Measurements from ENCODE around the gene MAP3K3. TPM values are rescaled to one million over a fixed set of nuclear protein-coding genes. Genes with fewer than 3 reads are reported as not detected.

MAP3K3 gene
- total RNA-seq, 1 donor = 51.0 TPM

- Histone ChIP-seq H2AFZ (ENCODE audit: low read length) (no peak overlapping the region), H3K36me3 (ENCODE audit: insufficient read depth, low read length) (peaks cover 43% of the 10 kb centered on the region), H3K4me3 (ENCODE audit: insufficient read depth, low read length) (no peak overlapping the region), H3K79me2 (ENCODE audit: insufficient read depth, low read length) (peaks cover 4% of the 10 kb centered on the region), H3K4me2 (ENCODE audit: insufficient read depth, low read length) (no peak overlapping the region), H3K9me3 (ENCODE audit: low read depth, low read length) (no peaks in the 10 kb centered on the region), H3K27ac (ENCODE audit: low read depth, low read length) (no peak overlapping the region), H3K27me3 (ENCODE audit: insufficient read depth, low read length) (no peaks in the 10 kb centered on the region), H3K4me1 (ENCODE audit: insufficient read depth, low read length) (no peaks in the 10 kb centered on the region), H4K20me1 (ENCODE audit: insufficient read depth, low read length) (peaks cover 5% of the 10 kb centered on the region)
- DNase-seq (ENCODE audit: insufficient read length, low spot score, missing footprints) = no peak
- TF ChIP-seq, protein P1, sequence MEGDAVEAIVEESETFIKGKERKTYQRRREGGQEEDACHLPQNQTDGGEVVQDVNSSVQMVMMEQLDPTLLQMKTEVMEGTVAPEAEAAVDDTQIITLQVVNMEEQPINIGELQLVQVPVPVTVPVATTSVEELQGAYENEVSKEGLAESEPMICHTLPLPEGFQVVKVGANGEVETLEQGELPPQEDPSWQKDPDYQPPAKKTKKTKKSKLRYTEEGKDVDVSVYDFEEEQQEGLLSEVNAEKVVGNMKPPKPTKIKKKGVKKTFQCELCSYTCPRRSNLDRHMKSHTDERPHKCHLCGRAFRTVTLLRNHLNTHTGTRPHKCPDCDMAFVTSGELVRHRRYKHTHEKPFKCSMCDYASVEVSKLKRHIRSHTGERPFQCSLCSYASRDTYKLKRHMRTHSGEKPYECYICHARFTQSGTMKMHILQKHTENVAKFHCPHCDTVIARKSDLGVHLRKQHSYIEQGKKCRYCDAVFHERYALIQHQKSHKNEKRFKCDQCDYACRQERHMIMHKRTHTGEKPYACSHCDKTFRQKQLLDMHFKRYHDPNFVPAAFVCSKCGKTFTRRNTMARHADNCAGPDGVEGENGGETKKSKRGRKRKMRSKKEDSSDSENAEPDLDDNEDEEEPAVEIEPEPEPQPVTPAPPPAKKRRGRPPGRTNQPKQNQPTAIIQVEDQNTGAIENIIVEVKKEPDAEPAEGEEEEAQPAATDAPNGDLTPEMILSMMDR (IDR thresholded peaks at IDR 0.05; ENCODE audit: extremely low read depth, low read depth, low read length) = no peak
These were observed 29.4 kb upstream of the MAP3K3 start for GRCh38 chr17:63592797-63593196.

DNA sequence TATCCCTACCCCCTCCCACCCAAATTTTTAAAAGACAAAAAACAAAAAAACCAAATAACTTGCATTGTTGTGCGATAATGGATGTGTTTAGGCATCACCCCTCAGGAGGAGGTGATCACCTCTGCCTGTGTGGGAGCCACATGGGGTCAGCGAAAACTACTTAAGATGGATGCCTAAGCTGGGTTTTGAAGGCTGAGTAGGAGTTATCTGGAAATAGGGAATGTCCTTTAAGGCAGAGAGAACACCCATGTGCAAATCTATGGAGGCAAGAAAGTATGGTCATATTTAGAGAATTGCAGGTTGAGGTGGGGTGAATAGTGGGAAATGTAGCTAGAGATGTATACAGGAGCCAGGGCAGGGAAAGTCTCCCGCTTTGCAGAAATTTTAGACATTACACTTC, 27.1 kb upstream of the MAP3K3 start:
- Histone ChIP-seq H3K9me3 (ENCODE audit: low read depth, low read length) (no peaks in the 10 kb centered on the region), H3K36me3 (ENCODE audit: insufficient read depth, low read length) (peaks cover 25% of the 10 kb centered on the region), H3K79me2 (ENCODE audit: insufficient read depth, low read length) (no peaks in the 10 kb centered on the region), H3K27ac (ENCODE audit: low read depth, low read length) (no peak overlapping the region), H3K4me1 (ENCODE audit: insufficient read depth, low read length) (peaks cover 2% of the 10 kb centered on the region), H4K20me1 (ENCODE audit: insufficient read depth, low read length) (no peaks in the 10 kb centered on the region), H3K4me3 (ENCODE audit: insufficient read depth, low read length) (no peak overlapping the region), H3K27me3 (ENCODE audit: insufficient read depth, low read length) (no peaks in the 10 kb centered on the region), H3K4me2 (ENCODE audit: insufficient read depth, low read length) (no peak overlapping the region), H2AFZ (ENCODE audit: low read length) (no peak overlapping the region)
- TF ChIP-seq, protein P1 (IDR thresholded peaks at IDR 0.05; ENCODE audit: extremely low read depth, low read depth, low read length) = no peak
- no peak for DNase-seq (ENCODE audit: insufficient read length, low spot score, missing footprints)

DNA sequence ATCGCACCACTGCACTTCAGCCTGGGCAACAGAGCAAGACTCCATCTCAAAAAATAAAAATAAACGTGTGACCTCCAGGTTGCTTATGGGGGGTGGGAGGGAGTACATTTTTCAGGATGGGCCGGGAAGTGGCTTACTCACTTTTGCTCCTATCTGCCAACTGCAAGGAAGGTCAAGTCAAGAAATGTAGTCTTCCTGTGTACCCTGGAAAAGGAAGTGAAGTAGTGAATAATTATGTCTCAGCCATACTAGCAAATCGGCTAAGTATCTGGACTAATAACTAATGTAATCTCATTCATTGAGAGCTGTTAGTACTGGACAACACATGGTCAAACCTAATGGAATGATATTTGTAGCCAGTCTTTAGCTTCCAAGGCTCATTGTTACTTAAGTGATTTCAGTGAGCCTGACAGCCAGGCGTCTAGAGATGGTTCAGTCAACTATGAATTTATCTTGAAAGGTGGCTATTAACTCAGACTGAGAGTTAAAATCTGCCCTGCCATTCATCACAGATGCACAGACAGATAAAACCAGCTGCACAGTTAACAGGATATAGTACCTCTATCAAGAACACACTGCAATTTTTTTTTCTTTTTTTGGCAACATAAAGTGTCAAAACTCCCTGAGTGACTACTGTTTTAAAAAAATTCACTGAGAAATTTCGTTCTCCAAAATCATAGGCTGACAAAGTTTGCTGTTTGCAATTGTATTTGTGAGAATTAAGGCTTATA, 25.2 kb upstream of the MAP3K3 start:
- H4K20me1 ChIP-seq (ENCODE audit: insufficient read depth, low read length) = no peaks in the 10 kb centered on the region
- no peak overlapping the region for H2AFZ ChIP-seq (ENCODE audit: low read length)
- H3K27ac ChIP-seq (ENCODE audit: low read depth, low read length) = no peak overlapping the region
- peaks cover 15% of the 10 kb centered on the region for H3K4me1 ChIP-seq (ENCODE audit: insufficient read depth, low read length)
- no peak for DNase-seq (ENCODE audit: insufficient read length, low spot score, missing footprints)
- H3K79me2 ChIP-seq (ENCODE audit: insufficient read depth, low read length) = peaks cover 15% of the 10 kb centered on the region
- H3K27me3 ChIP-seq (ENCODE audit: insufficient read depth, low read length) = no peaks in the 10 kb centered on the region
- no peak overlapping the region for H3K4me3 ChIP-seq (ENCODE audit: insufficient read depth, low read length)
- no peaks in the 10 kb centered on the region for H3K9me3 ChIP-seq (ENCODE audit: low read depth, low read length)
- no peak overlapping the region for H3K4me2 ChIP-seq (ENCODE audit: insufficient read depth, low read length)
- H3K36me3 ChIP-seq (ENCODE audit: insufficient read depth, low read length) = peaks cover 8% of the 10 kb centered on the region
- TF ChIP-seq, protein P1 (IDR thresholded peaks at IDR 0.05; ENCODE audit: extremely low read depth, low read depth, low read length) = no peak

DNA sequence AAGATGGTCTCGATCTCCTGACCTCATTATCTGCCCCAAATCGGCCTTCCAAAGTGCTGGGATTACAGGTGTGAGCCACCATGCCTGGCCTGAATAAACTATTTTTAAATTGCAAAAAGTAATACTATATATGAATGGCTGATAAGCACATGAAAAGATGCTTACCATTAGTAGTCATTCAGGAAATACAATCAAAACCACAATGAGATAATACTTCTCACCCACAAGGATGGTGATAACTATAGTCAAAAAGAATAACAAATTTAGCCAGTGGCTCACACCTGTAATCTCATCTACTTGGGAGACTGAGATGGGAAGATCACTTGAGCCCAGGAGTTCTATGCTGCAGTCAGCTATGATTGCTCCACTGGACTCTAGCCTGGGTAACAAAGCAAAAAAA, 23.9 kb upstream of the MAP3K3 start:
- TF ChIP-seq, protein P1 (IDR thresholded peaks at IDR 0.05; ENCODE audit: extremely low read depth, low read depth, low read length) = no peak
- Histone ChIP-seq H3K4me2 (ENCODE audit: insufficient read depth, low read length) (no peak overlapping the region), H3K27ac (ENCODE audit: low read depth, low read length) (no peak overlapping the region), H3K79me2 (ENCODE audit: insufficient read depth, low read length) (peaks cover 17% of the 10 kb centered on the region), H3K36me3 (ENCODE audit: insufficient read depth, low read length) (no peaks in the 10 kb centered on the region), H2AFZ (ENCODE audit: low read length) (no peak overlapping the region), H3K4me1 (ENCODE audit: insufficient read depth, low read length) (peaks cover 16% of the 10 kb centered on the region), H3K27me3 (ENCODE audit: insufficient read depth, low read length) (no peaks in the 10 kb centered on the region), H3K9me3 (ENCODE audit: low read depth, low read length) (no peaks in the 10 kb centered on the region), H3K4me3 (ENCODE audit: insufficient read depth, low read length) (no peak overlapping the region), H4K20me1 (ENCODE audit: insufficient read depth, low read length) (no peaks in the 10 kb centered on the region)
- no peak for DNase-seq (ENCODE audit: insufficient read length, low spot score, missing footprints)
